Measurements from ENCODE around the gene GMIP.

Gene GMIP

GRCh38 chr19:19634516-19635312, 8.7 kb downstream of the GMIP start:
- DNase-seq, result no peak

- no peak for DNase-seq
These were observed 9.5 kb downstream of the GMIP start for GRCh38 chr19:19633711-19634515.

- no peak for DNase-seq
These were observed 10.8 kb downstream of the GMIP start for GRCh38 chr19:19632661-19633060.

- DNase-seq, result no peak
These were observed 12.1 kb downstream of the GMIP start for GRCh38 chr19:19631346-19631745.

- no peak for DNase-seq
These were observed 13.0 kb downstream of the GMIP start for GRCh38 chr19:19630426-19630825.

- no peak for DNase-seq
These were observed 13.4 kb downstream of the GMIP start for GRCh38 chr19:19630062-19630414.

GRCh38 chr19:19628501-19629134, 14.8 kb downstream of the GMIP start:
- peak in 2 of 51 donors; percentile 13 to 17 for DNase-seq

GRCh38 chr19:19627621-19628500, 15.6 kb downstream of the GMIP start, which contains the start of gene LPAR2:
Gene LPAR2 (minus strand): TSS chr19:19628220. CDS start chr19:19627275, 945 bp downstream.
- peak in 1 of 51 donors; percentile 23 for DNase-seq

- DNase-seq, result no peak
These were observed 16.7 kb downstream of the GMIP start for GRCh38 chr19:19626516-19627472.

- no peak for DNase-seq
These were observed 19.4 kb downstream of the GMIP start for GRCh38 chr19:19624032-19624570.

GRCh38 chr19:19623383-19623782, 20.1 kb downstream of the GMIP start:
- DNase-seq, result no peak

- no peak for DNase-seq
These were observed 23.6 kb downstream of the GMIP start for GRCh38 chr19:19619849-19620210.

GRCh38 chr19:19619181-19619848, 24.1 kb downstream of the GMIP start:
- no peak for DNase-seq

GRCh38 chr19:19618219-19619051, 25.0 kb downstream of the GMIP start, which contains the start of gene PBX4:
Gene PBX4 (minus strand): TSS chr19:19618687. CDS start chr19:19618629, 58 bp downstream.
- DNase-seq, result peak; percentile 16 to 94 (median 83)

- DNase-seq, result no peak
These were observed 28.4 kb downstream of the GMIP start for GRCh38 chr19:19615086-19615485.

GRCh38 chr19:19613506-19613905, 30.0 kb downstream of the GMIP start:
- no peak for DNase-seq

- no peak for DNase-seq
These were observed 32.9 kb downstream of the GMIP start for GRCh38 chr19:19610376-19611202.
